ENCODE results near the gene PHEX.

GRCh38 chrX:22121161-22121560 lies 89.0 kb downstream of the PHEX start:
- TF ChIP-seq CTCF (IDR thresholded peaks at IDR 0.05; ENCODE audit: low read length) (no peak), EZH2 (IDR thresholded peaks at IDR 0.05; ENCODE audit: borderline replicate concordance, low read length) (no peak)
